Mammary epithelial cell (primary cell): ENCODE results near the gene PLCE1.

Experiments
- EZH2 ChIP-seq: IDR thresholded peaks from 2 replicates; pipeline ENCODE4 v1.6.1; 2012; ENCODE audit warnings: low read length, inconsistent platforms, borderline replicate concordance
- TF ChIP-seq, protein P1 (sequence below), 2 donors: IDR thresholded peaks in 1 of 2; conservative IDR thresholded peaks in 1 of 2; 2 replicates each; pipeline ENCODE4 v1.5.1; 2011 to 2012; ENCODE audit warnings: inconsistent platforms in 2 of 2, low read length in 2 of 2, mild to moderate bottlenecking in 2 of 2, control low read depth in 1 of 2, low read depth in 1 of 2; ENCODE audit not compliant: insufficient read depth in 1 of 2; ENCODE audit errors: extremely low read depth in 1 of 2

DNA sequence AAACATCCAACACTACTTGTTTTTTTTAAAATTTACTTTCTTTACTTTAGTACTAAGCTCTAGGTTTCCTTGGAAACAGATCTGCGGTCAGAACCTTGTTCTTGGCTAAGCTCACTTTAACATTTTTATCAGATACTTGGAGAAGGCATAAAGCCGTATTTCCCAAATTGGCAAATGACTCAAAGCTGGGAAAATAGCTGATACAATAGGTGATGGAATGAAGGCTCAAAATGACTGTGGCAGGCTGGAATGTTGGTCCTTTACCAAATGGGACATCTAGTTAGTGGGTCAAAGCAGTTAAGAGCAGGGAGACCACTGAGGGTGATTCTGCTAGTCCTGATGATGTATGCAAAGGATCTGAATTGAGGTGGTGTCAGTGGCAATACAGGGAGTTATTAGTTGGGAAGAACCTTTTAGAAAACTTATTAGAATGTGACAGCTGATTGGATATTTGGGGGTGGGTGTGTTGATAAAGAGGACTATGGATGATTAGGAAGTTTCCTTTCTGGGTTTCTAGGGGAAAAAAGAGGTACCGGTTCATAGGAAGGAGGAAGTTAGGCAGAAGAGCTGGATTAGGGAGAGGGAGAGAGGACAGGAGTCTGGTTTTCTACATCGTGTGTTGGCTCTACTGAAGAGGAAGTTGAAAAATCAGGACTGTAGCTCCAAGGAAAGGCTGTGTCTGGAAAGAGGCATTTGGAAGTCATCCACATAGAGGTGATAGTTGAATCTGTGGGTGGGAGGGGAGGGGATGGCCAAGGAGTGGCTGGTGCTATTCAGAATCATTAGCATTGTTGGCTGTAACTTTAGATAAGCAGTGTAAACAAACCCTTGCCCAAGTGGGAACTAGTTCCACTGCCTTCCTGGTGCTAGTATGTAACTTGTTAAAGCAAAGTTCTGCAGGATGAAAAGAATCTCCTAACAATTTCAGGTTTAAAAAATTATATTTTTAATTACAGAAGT is 13.1 kb downstream of the PLCE1 start:
- TF ChIP-seq, protein P1, sequence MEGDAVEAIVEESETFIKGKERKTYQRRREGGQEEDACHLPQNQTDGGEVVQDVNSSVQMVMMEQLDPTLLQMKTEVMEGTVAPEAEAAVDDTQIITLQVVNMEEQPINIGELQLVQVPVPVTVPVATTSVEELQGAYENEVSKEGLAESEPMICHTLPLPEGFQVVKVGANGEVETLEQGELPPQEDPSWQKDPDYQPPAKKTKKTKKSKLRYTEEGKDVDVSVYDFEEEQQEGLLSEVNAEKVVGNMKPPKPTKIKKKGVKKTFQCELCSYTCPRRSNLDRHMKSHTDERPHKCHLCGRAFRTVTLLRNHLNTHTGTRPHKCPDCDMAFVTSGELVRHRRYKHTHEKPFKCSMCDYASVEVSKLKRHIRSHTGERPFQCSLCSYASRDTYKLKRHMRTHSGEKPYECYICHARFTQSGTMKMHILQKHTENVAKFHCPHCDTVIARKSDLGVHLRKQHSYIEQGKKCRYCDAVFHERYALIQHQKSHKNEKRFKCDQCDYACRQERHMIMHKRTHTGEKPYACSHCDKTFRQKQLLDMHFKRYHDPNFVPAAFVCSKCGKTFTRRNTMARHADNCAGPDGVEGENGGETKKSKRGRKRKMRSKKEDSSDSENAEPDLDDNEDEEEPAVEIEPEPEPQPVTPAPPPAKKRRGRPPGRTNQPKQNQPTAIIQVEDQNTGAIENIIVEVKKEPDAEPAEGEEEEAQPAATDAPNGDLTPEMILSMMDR (conservative IDR thresholded peaks at IDR 0.05 in 1 of 2, IDR thresholded peaks at IDR 0.05 in 1 of 2; ENCODE audit: extremely low read depth in 1 of 2, insufficient read depth in 1 of 2, low read depth in 1 of 2, low read length in 2 of 2): no peak
- no peak for TF ChIP-seq EZH2
